ENCODE results near the gene SNTG2. TPM values are rescaled to one million over a fixed set of nuclear protein-coding genes. Genes with fewer than 3 reads are reported as not detected.

SNTG2 gene
- total RNA-seq, 1 donor: 0.09 TPM

DNA sequence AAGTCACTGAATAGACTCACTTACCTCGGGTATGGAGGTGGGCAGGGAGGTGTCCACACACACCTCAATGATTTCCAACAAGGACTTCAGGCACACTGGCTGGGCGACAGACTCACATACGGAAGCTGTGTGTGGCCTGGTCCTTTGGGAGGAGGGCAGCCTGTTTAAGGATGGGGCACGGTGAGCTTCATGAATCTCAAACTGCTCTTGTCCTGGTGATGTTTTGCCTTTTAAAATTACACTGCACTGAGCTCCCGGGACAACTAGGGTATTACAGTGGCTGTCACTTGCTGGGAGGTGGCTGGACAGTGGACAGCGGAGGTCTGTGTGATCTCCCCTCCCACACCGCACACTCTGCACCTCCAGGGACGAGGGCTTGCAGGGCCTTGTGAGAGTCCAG is 211.6 kb downstream of the SNTG2 start:
- TF ChIP-seq, protein P1, sequence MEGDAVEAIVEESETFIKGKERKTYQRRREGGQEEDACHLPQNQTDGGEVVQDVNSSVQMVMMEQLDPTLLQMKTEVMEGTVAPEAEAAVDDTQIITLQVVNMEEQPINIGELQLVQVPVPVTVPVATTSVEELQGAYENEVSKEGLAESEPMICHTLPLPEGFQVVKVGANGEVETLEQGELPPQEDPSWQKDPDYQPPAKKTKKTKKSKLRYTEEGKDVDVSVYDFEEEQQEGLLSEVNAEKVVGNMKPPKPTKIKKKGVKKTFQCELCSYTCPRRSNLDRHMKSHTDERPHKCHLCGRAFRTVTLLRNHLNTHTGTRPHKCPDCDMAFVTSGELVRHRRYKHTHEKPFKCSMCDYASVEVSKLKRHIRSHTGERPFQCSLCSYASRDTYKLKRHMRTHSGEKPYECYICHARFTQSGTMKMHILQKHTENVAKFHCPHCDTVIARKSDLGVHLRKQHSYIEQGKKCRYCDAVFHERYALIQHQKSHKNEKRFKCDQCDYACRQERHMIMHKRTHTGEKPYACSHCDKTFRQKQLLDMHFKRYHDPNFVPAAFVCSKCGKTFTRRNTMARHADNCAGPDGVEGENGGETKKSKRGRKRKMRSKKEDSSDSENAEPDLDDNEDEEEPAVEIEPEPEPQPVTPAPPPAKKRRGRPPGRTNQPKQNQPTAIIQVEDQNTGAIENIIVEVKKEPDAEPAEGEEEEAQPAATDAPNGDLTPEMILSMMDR (IDR thresholded peaks at IDR 0.05; ENCODE audit: insufficient read depth, low read length): no peak
- H3K4me3 ChIP-seq (ENCODE audit: low read depth, low read length): no peak overlapping the region
- no peak for DNase-seq (ENCODE audit: low read depth)

- no peak overlapping the region for H3K4me3 ChIP-seq (ENCODE audit: low read depth, low read length)
- TF ChIP-seq, protein P1 (IDR thresholded peaks at IDR 0.05; ENCODE audit: insufficient read depth, low read length): no peak
- no peak for DNase-seq (ENCODE audit: low read depth)
Measured at GRCh38 chr2:1162768-1163584, 212.3 kb downstream of the SNTG2 start.

DNA sequence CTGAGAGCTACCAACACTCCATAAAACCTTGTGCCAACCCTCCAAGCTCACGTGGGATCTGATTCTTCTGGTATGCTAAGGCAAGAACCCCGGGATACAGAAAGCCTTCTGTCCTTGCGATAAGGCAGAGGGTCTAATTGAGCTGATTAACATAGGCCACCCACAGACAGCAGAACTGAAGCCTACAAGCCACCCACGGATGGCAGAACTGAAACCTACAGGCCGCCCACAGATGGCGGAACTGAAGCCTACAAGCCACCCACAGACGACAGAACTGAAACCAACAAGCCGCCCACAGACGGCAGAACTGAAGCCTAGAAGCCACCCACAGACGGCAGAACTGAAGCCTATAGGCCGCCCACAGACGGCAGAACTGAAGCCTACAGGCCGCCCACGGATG is 216.3 kb downstream of the SNTG2 start:
- no peak for DNase-seq (ENCODE audit: low read depth)
- TF ChIP-seq, protein P1 (IDR thresholded peaks at IDR 0.05; ENCODE audit: insufficient read depth, low read length): no peak
- H3K4me3 ChIP-seq (ENCODE audit: low read depth, low read length): no peak overlapping the region

DNA sequence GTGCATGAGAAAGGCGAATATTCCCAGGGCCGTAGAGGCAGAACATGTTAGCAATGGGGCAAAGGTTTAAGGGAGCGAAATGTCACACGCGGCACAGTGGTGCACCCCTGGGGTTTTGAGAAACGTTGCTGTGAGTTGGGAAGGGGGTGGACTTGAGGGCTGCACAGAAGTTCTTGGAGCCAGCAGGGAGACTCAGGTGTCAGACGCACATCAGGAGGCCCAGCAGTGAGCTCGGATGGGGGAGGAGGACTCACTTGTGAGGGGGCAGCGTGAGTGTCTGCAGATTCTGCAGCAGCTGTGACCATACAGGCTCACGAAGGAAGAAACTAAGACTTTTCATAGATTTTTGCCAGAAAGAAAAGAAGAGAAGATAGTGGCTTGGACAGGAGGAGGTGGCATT is 218.2 kb downstream of the SNTG2 start:
- no peak overlapping the region for H3K4me3 ChIP-seq (ENCODE audit: low read depth, low read length)
- TF ChIP-seq, protein P1 (IDR thresholded peaks at IDR 0.05; ENCODE audit: insufficient read depth, low read length): no peak
- no peak for DNase-seq (ENCODE audit: low read depth)

DNA sequence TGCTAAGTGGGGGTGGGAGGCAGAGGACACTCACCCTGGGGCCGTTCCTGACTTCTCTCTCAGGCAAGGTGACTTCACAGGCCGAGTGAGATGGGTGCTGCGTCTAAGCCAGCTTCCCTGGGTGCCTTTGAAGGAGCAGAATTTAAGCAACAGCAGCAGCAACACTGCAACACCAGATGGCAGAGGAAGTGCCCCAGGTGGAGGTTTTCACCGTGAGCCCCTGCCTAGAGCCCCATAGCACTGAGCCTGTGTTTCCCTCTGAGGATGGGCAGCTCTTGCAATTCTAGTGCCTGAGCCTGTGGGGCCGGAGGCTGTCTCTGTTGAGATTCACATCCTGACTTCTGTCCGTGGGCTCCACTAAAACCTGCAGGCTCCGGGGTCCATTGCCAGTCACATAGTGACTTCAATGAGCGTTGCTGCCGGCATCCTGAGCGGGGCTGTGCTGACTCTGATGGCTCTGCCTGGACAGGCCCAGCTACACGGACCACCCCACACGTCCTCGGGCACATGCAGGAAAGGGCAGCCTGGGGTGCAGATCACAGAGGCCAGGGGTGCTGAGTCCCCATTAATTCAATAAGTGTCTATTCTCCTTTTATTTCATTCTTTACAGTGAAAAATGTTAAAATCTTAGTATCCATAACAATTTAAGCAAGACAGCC is 218.8 kb downstream of the SNTG2 start:
- TF ChIP-seq, protein P1 (IDR thresholded peaks at IDR 0.05; ENCODE audit: insufficient read depth, low read length): no peak
- DNase-seq (ENCODE audit: low read depth): no peak
- H3K4me3 ChIP-seq (ENCODE audit: low read depth, low read length): no peak overlapping the region

DNA sequence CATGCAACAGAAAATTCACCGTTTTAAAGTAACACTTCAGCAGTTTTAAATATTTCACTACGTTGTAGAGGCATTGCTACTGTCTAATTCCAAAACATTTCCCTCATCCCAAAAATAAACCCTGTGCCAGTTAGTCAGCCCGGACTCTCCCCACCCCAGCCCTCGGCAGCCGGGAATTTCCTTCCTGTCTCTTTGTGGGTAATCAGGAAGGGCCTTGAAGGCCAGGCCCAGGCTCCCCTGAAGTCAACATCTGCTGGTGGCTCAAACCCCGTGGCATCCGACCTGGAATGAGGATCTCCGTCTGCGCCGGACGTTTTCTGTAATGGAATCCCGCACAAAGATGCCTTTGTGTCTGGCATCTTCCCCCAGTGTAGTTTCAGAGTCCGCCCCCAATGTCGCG is 219.6 kb downstream of the SNTG2 start:
- H3K4me3 ChIP-seq (ENCODE audit: low read depth, low read length): no peak overlapping the region
- TF ChIP-seq, protein P1 (IDR thresholded peaks at IDR 0.05; ENCODE audit: insufficient read depth, low read length): no peak
- DNase-seq (ENCODE audit: low read depth): no peak
